ENCODE results near the gene SF3B5.
A peak's percentile ranks its signal among the peaks of the same experiment; 100 is the strongest.

SF3B5 gene

DNA sequence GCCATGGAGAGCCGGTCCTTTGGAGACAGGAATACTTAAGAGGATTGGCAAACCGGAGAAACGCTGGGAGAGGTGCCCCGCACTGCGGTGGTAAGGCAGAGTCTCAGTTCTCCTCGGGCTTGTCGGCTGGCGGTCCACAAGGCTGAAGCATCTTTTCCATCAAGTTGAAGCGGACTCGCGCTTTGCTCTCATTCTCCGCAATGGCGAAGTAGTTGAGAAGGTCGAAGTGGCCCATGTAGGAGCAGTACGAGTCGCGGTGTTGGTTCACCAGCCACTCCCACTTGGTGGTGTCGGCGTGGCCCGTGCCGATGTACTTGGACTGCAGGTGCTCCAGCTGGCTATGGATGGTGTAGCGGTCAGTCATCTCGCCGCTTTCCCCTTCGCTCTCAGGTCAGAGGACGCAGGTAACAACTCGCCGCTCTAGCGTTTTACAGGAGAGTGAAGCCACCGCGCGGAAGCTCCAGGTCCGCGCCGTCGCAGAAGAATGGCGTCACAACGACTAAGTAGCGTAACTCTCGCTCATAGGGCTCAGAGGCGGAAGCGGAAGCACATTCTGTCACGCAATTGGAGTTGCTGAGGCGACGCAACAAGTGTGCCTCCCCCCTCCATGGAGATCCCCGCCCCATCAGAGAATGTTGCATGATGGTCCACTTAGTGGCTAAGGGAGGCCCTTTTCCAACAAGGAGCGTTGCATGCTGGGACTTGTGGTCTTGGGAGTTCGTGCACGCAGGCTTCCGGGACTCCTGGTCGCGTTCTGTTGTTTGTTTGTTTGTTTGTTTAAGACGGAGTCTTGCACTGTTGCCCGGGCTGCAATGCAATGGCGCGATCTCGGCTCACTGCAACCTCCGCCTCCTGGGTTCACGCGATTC is at the start of gene SF3B5:
Gene SF3B5, minus strand, starts transcription at position 440 of the 869 bp plus-strand sequence. Its CDS starts 76 bp downstream, at position 364.
- peaks cover 19% of the 10 kb centered on the region for H3K36me3 ChIP-seq (ENCODE audit: control insufficient read depth, low read length)
- peaks cover 34% of the 10 kb centered on the region for H3K79me2 ChIP-seq (ENCODE audit: control insufficient read depth, low read length)
- peak within 1 kb of the TSS; percentile 97 for H3K4me3 ChIP-seq (ENCODE audit: low read length)
- TF ChIP-seq, protein P1, sequence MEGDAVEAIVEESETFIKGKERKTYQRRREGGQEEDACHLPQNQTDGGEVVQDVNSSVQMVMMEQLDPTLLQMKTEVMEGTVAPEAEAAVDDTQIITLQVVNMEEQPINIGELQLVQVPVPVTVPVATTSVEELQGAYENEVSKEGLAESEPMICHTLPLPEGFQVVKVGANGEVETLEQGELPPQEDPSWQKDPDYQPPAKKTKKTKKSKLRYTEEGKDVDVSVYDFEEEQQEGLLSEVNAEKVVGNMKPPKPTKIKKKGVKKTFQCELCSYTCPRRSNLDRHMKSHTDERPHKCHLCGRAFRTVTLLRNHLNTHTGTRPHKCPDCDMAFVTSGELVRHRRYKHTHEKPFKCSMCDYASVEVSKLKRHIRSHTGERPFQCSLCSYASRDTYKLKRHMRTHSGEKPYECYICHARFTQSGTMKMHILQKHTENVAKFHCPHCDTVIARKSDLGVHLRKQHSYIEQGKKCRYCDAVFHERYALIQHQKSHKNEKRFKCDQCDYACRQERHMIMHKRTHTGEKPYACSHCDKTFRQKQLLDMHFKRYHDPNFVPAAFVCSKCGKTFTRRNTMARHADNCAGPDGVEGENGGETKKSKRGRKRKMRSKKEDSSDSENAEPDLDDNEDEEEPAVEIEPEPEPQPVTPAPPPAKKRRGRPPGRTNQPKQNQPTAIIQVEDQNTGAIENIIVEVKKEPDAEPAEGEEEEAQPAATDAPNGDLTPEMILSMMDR (IDR thresholded peaks at IDR 0.05; ENCODE audit: low read depth, low read length, poor library complexity, severe bottlenecking), result no peak
- no peak for TF ChIP-seq EZH2phosphoT487 (IDR thresholded peaks at IDR 0.05; ENCODE audit: borderline replicate concordance, low read length)
- peak within 1 kb of the TSS; percentile 71 for H3K4me2 ChIP-seq (ENCODE audit: low read length)
- H3K9me2 ChIP-seq (replicated peaks; ENCODE audit: control insufficient read depth, low read length), result 0 out of 2 replicates have a peak, but pooled peaks cover 3% of the 10 kb centered on the region
- peaks cover 5% of the 10 kb centered on the region; the same call in 1 of the 2 replicates for H3F3A ChIP-seq (ENCODE audit: control insufficient read depth, insufficient read depth)
- H3K4me1 ChIP-seq (ENCODE audit: control insufficient read depth, low read length), result peaks cover 27% of the 10 kb centered on the region
- H4K20me1 ChIP-seq (ENCODE audit: control insufficient read depth, insufficient read depth, low read depth, low read length), result peaks cover 12% of the 10 kb centered on the region; the same call in 1 of the 2 replicates
- no peaks in the 10 kb centered on the region for H3K27me3 ChIP-seq (ENCODE audit: control insufficient read depth, low read length)
- no peak within 1 kb of the TSS for H3K27ac ChIP-seq (ENCODE audit: low read depth, low read length)
- no peaks in the 10 kb centered on the region for H3K9me3 ChIP-seq (ENCODE audit: control insufficient read depth, insufficient read depth, low read length)

DNA sequence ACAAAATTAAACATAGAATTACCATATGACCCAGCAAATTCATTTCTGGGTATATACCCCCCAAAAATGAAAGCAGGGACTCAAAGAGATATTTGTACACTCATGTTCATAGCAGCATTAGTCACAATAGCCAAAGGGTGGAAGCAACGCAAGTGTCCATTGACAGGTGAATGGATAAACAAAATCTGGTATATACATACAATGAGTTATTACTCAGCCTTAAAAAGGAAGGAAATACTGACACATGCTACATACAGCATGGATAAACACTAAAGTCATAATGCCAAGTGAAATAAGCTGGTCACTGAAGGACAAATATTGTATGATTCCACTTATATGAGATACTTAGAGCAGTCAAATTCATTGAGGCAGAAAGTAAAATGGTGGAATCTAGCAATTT is 49.6 kb upstream of the SF3B5 start:
- Histone ChIP-seq H3F3A (ENCODE audit: control insufficient read depth, insufficient read depth) (no peaks in the 10 kb centered on the region), H3K4me2 (ENCODE audit: low read length) (no peak overlapping the region), H3K4me3 (ENCODE audit: low read length) (no peak overlapping the region), H3K4me1 (ENCODE audit: control insufficient read depth, low read length) (peaks cover 10% of the 10 kb centered on the region), H4K20me1 (ENCODE audit: control insufficient read depth, insufficient read depth, low read depth, low read length) (no peaks in the 10 kb centered on the region), H3K79me2 (ENCODE audit: control insufficient read depth, low read length) (no peaks in the 10 kb centered on the region), H3K36me3 (ENCODE audit: control insufficient read depth, low read length) (no peaks in the 10 kb centered on the region), H3K9me2 (replicated peaks; ENCODE audit: control insufficient read depth, low read length) (no peaks in the 10 kb centered on the region), H3K9me3 (ENCODE audit: control insufficient read depth, insufficient read depth, low read length) (no peaks in the 10 kb centered on the region), H3K27ac (ENCODE audit: low read depth, low read length) (no peak overlapping the region), H3K27me3 (ENCODE audit: control insufficient read depth, low read length) (peaks cover 25% of the 10 kb centered on the region)
- TF ChIP-seq EZH2phosphoT487 (IDR thresholded peaks at IDR 0.05; ENCODE audit: borderline replicate concordance, low read length), result no peak
- TF ChIP-seq, protein P1 (IDR thresholded peaks at IDR 0.05; ENCODE audit: low read depth, low read length, poor library complexity, severe bottlenecking), result no peak

DNA sequence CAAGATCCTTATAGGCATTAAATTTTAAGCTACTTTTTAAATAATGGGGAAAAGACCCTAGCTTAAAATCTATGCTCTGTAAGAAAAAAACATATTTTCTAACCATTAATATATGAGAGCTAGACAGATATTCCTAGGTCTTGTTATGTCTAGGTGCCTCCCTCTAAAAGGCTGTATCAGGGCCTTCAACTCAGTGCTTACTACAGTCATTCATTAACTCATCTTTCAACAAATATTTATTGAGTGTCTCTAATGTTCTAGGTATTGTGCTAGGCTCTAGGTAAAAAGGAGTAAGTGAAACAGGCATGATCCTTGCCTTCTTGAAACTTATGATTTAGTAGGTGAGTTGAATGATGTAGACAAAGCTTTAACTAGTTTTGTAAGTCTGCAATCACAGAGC is 48.5 kb upstream of the SF3B5 start:
- TF ChIP-seq EZH2phosphoT487 (IDR thresholded peaks at IDR 0.05; ENCODE audit: borderline replicate concordance, low read length), result no peak
- TF ChIP-seq, protein P1 (IDR thresholded peaks at IDR 0.05; ENCODE audit: low read depth, low read length, poor library complexity, severe bottlenecking), result no peak
- Histone ChIP-seq H4K20me1 (ENCODE audit: control insufficient read depth, insufficient read depth, low read depth, low read length) (no peaks in the 10 kb centered on the region), H3K4me1 (ENCODE audit: control insufficient read depth, low read length) (peaks cover 8% of the 10 kb centered on the region), H3K36me3 (ENCODE audit: control insufficient read depth, low read length) (no peaks in the 10 kb centered on the region), H3K27me3 (ENCODE audit: control insufficient read depth, low read length) (peaks cover 17% of the 10 kb centered on the region), H3K79me2 (ENCODE audit: control insufficient read depth, low read length) (no peaks in the 10 kb centered on the region), H3K4me3 (ENCODE audit: low read length) (no peak overlapping the region), H3F3A (ENCODE audit: control insufficient read depth, insufficient read depth) (no peaks in the 10 kb centered on the region), H3K9me3 (ENCODE audit: control insufficient read depth, insufficient read depth, low read length) (no peaks in the 10 kb centered on the region), H3K9me2 (replicated peaks; ENCODE audit: control insufficient read depth, low read length) (no peaks in the 10 kb centered on the region), H3K27ac (ENCODE audit: low read depth, low read length) (no peak overlapping the region), H3K4me2 (ENCODE audit: low read length) (no peak overlapping the region)
